Neural cell (in vitro differentiated cells): Measurements from ENCODE around the gene OR51E1.

Source experiments
- EP300 ChIP-seq: fragments of 450-650 bp; conservative IDR thresholded peaks from 2 replicates; pipeline ENCODE4 v1.6.1; 2014; ENCODE audit warnings: antibody characterized with exemption, mild to moderate bottlenecking, moderate library complexity; ENCODE audit not compliant: poor library complexity, severe bottlenecking
- POLR2AphosphoS5 ChIP-seq: IDR thresholded peaks from 2 replicates; pipeline ENCODE4 v1.6.1; 2012
- TAF1 ChIP-seq: IDR thresholded peaks from 2 replicates; pipeline ENCODE4 v1.6.1; 2012; ENCODE audit warnings: low read depth
- TF ChIP-seq, protein P1 (sequence below): fragments of 450-650 bp; IDR thresholded peaks from 2 replicates; pipeline ENCODE4 v1.5.1; 2014; ENCODE audit warnings: antibody characterized with exemption, mild to moderate bottlenecking, moderate library complexity; ENCODE audit not compliant: poor library complexity, severe bottlenecking

DNA sequence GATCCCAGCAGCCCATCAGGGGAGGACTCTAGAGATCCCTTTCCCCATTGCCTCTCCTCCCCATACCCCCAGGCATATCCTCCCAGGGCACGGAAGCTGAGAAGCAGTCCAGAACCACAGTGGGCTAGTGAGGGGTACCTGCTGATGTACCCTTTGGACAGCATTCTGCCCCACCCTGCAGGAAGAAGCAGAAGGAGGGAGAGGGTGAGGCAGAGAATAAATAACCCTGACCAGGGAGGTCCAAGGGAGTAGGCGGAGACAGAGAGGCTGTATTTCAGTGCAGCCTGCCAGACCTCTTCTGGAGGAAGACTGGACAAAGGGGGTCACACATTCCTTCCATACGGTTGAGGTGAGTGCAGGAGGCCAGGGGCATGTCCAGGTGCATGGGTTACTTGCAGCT lies at the start of gene OR51E1:
- no peak for TF ChIP-seq TAF1
- TF ChIP-seq, protein P1, sequence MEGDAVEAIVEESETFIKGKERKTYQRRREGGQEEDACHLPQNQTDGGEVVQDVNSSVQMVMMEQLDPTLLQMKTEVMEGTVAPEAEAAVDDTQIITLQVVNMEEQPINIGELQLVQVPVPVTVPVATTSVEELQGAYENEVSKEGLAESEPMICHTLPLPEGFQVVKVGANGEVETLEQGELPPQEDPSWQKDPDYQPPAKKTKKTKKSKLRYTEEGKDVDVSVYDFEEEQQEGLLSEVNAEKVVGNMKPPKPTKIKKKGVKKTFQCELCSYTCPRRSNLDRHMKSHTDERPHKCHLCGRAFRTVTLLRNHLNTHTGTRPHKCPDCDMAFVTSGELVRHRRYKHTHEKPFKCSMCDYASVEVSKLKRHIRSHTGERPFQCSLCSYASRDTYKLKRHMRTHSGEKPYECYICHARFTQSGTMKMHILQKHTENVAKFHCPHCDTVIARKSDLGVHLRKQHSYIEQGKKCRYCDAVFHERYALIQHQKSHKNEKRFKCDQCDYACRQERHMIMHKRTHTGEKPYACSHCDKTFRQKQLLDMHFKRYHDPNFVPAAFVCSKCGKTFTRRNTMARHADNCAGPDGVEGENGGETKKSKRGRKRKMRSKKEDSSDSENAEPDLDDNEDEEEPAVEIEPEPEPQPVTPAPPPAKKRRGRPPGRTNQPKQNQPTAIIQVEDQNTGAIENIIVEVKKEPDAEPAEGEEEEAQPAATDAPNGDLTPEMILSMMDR: no peak
- TF ChIP-seq POLR2AphosphoS5: no peak
- TF ChIP-seq EP300: no peak
